COLO829 (cell line): ENCODE results near the gene PVALEF.

Source experiments
- DNase-seq: peaks from one replicate; pipeline ENCODE4 v3.0.0; 2012; ENCODE audit warnings: low spot score

PVALEF gene

DNA sequence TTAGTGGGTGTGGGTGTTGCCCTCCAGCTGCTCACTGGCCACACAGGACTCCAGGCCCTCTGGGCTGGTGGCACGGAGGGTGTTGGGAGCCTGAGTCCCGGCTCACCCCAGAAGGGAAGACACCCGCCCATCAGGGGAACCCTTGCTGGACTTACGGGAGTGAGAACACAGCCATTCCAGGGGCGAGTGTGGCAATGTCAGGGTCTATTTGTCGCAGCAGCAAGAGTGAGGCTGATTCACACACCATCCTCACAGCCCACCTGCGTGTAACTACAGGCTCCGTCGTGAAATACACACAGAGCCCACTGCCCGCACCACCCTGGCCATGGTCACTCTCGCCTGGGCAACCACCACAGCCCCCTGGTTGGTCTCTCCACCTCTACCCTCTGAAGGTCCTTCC is 18.5 kb downstream of the PVALEF start:
- no peak for DNase-seq

DNA sequence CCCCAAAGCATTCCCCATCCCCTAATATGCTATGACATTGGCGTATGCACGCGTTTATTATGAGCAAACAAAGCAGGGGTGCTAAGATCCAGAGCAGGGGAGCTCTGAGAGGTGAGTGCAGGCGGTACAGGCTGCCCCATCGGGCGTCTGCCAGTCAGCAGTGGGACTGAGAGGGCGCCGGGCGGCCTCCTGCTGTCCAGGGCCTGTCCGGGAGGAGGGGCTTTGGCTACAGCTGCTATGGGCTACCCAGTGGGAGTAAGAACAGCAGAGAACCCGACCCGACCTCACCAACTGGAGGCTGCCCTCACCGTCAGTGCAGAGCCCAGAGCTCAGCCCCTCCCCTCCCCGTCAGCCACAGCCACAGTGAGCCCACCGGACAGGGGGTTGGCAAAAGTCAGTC is 19.2 kb downstream of the PVALEF start:
- DNase-seq: no peak

DNA sequence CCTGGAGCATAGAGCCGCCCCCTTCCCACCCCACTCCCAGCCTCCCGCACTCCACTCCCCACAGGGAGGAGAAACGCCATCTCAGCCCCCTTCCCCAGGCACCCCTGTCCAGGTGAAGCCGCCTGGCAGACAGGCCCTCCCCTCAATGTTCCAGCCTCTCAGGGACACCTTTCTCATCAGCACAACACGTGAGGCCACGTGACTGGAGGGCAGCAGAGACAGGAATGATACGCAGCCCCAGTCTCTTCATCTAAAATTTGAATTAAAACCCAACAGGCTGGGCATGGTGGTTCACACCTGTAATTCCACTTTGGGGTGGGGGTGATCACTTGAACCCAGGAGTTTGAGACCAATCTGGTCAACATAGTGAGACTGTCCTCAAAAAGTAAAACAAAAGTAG is 20.9 kb downstream of the PVALEF start:
- DNase-seq: no peak

DNA sequence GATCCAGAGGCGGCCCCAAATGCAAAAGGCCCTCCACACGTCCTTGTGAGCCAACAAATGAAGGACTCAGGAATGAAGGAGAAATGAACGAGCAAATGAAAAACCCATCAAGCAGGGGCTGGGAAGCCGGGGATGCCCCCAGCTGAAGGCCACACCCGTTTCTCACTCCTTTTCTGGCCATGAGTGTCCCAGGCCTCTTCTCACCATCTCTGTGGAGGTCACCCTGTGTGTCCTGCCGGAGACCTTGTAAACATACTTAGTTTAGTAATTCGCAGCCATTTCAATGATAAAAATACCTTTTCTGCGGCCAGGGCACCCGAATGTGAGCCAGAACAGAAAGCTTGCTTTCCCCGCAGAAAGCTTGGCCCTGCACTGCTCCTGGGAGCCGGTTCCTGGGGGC is 21.8 kb downstream of the PVALEF start:
- no peak for DNase-seq

DNA sequence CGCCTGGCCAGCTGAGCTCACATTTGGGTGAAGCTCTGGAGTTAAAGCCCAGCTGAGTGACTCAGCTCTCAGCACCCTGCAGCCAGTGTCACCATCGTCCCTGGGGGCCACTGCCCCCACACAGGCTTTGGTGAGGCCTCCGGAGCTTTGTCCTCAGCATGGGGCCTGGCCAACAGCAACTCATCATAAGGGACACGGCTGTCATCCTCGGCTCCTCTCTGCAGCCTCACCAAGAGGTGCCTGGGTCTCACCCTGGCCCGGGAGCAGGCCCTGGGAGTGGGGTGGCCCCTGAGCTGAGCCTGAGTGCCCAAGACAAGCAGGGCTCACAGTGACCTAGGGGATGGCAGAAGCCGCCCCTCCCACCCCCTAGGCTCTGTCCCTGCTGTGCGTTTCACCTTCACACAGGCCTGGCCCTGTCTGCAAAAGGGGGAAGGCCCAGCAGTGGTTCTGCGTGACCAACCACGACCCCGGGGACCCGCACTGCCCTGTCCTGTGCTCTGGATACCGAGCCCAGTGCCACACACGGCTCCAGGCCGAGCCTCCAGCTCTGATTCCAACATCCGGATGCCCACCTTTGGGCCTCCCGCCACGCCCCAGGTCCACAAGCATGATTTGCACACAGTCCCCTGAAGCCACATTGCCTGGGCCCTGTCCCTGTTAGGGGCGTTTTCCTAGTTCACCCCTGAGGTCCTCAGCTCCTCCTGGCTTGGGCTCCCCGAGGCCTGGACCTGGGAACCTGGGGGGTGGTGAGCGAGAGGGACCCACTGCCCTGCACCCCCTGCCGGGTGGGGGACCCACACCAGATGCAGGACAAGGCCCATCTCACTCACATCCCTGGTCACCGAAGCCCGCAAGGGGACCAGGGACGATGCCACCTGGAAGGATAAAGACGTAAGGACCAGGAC is 22.5 kb downstream of the PVALEF start:
- DNase-seq: no peak

DNA sequence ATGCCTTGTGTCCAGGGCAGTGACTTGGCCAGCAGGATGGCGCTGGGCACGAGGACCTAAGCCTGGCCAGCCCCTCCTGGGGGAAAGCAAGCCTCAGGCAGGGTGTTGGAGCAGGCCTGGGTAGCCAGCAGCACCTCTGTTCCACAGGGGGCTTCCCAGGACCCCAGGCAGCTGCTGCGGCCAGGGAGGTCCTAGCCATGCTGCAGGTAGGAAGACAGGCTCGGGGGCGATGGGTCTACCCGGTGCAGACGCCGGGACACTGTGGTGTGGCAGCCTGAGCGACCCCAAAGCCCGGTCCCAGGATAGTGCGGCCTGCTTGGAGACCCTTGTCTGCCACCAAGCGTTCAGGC is 23.2 kb downstream of the PVALEF start:
- no peak for DNase-seq

DNA sequence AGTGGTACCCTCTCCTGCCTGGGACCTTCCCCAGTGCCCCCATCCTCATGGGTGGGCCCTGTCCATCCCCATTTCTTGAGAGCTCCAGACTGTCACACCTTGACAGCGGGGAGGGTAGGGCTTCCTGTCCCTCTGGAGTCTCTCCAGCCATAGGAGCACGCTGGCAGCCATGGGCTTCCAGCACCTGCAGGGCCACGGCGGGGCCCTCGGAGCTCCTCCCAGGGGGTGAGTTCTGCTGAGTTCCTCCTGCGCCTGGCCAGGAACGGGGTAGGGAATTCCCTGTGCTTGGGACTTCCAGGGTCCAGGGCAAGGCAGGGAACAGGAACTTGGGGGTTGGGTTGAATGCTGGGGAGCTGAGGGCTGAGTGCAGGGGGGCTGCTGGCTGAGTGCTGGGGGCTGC is 23.7 kb downstream of the PVALEF start:
- no peak for DNase-seq

DNA sequence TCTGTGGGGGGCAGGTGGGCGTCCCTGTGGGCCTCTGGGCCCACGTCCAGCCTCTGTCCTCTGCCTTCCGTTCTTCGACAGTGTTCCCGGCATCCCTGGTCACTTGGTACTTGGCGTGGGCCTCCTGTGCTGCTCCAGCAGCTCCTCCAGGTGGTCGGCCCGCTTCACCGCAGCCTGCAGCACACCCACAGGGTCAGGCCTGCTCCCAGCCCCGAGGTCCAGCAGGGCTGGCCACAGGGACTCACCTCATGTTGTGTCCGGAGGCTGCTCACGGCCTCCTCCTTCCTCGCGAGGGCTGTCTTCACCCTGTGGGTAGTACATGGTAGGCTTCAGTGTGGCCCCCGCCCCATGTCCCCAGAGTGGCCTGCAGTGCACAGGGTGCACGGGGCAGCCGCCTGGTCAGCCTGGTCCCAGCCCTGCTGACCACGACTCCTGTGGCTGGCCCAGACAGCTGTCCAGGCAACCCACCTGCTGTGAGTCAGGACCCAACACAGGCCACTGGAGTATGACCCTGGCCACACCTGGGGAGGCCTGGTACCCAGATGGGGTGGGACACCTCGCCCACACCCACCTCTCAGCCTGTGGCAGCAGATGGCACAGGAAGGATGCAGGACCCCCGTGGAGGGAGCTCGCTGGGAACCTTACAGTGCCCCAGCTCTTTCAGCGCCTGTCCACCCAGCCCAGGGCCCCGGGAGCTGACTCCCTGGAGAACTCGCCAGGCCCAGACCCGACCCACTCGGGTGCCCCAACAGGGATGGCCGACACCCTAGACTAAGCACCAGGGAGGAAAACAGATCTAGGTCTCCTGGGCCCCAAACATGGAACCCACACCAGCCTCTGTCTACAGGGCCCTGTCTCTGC is 24.6 kb downstream of the PVALEF start:
- DNase-seq: no peak

DNA sequence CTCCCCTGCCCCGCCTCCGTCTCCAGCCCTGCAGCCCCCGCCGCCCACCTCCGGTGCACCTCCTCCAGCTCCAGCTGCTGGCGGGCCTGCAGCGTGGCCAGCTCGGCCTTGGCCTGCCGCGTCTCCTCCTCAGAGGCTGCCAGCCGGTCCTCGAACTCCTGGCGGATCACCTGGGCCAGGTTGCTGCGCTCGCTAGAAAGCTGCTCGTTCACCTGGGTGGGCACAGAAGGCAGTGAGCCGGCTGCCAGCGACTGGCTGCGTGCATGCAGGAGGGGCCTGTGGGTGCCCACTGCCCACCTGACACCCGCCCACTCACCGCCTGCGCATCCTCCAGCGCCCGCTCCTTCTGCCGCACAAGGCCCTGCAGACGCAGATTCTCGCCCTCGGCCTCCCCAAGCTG is 25.3 kb downstream of the PVALEF start:
- no peak for DNase-seq

DNA sequence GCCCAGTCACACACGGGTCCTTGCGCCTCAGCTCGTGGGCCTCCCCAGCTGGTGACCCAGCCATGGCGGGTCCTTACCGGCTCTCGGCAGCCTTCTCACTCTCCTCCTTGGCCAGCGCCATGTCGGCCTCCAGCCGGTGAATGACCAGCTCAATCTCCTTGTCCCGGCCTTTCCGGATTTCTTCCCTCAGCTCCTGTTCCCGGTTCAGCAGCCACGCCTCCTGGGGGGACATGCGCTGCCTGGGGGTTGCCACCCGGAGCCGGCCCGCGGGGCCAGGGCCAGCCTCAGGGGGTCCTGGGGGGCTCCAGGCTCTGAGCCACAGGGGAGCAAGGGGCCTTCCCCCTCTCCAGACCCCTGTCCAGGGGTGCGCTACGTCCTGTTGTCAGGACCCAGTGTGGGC is 25.8 kb downstream of the PVALEF start:
- no peak for DNase-seq

DNA sequence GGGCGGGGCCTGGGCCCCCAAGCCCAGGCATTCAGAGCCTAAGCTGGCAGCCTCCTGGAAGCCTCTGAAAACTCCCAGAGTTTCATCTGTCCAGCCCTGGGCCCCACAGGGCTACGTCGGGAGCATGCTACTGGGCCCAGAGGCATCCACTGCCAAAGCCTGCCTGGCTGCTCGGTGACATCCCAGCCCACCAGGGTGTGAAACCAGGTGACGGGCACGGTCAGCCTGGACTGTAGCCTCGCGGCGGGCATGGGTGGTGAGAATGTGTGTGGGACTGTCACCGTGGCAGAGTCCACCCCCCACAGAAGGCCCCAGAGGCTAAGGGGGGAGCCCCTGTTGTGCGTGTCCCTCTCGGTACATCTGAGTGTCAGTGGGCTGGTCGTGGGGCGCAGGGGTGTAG is 26.3 kb downstream of the PVALEF start:
- no peak for DNase-seq

DNA sequence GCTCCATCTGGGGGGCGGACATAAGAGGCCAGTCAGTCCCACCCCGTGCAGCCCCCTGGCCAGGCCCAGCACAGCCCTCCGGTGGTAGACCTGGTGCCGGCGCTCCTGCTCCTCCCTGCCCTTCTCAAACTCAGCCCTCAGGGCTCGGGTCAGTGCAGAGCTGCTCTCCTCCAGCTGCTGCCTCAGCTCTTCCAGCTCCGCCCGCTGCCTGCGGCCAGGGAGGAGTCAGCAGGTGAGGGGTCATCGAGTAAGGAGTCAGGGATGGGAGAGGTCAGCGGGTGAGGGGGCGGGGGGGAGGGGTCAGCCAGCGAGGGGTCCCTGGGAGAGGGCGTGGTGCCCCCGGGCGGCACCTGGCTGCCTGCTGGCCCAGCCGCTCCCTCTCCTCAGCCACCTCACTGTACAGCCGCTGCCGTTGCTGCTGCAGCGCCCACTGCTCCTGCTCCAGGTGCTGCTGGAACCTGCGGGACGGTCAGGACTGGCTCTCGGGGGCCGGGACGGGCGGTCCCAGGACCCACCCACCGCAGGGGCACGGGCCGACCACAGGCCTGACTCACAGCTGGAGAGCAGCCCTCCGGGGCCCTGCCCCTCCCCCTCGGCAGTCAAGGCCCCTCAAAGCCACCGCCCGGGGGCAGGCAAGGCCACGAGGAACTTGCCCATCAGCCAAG is 27.2 kb downstream of the PVALEF start:
- DNase-seq: no peak

DNA sequence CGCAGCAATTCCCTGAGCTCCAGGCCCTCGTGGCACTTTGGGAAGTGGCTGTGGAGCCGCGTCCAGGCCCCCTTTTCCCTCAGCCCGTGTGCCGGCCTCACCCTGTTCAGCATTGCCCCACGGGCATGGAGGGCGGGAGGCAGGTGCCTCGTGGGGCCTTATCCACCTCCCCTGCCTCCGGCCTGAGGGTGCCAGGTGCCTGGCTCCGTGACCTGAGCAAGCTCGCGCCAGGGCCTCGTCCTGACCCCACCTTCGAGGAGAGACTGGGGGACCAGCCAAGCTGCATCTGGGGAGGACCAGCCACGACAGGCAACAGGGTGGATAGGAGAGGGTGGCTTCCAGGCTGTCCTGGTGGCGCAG is 27.7 kb downstream of the PVALEF start:
- DNase-seq: no peak

DNA sequence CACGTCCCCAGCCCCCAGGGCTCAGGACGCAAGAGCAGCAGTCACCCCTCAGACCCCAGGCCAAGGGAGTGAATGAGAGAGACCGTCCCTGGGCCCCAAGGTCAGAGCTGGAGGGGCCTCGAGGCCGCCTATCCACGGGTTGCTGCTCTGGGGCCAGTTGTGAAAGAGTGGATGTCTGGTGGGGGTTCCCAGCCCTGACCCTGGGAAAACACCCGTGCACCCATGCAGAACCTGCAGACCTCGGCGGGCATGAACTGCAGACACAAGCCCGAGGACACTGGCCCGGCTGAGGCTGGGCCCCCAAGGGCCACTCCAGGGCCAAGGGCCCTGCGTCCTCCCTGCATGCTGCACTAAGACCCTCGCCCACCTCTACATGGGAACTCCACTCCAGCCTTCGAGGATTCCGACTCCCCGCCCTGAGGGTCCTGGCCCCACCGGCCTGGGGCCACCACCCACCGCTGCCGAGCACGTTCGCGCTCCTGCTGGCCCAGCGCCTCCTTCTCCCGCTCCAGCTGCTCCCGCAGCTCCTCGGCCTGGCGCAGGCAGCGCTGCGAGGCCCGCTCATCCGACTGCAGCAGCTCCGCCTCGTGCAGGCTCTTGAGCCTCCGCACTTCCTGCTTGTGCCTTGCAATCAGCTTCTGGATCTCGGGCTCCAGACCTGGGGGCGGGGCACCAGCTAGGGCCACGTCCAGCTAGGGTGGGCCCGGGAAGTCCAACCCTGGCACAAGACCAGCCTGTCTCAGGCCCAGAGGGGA is 28.3 kb downstream of the PVALEF start:
- DNase-seq: no peak

DNA sequence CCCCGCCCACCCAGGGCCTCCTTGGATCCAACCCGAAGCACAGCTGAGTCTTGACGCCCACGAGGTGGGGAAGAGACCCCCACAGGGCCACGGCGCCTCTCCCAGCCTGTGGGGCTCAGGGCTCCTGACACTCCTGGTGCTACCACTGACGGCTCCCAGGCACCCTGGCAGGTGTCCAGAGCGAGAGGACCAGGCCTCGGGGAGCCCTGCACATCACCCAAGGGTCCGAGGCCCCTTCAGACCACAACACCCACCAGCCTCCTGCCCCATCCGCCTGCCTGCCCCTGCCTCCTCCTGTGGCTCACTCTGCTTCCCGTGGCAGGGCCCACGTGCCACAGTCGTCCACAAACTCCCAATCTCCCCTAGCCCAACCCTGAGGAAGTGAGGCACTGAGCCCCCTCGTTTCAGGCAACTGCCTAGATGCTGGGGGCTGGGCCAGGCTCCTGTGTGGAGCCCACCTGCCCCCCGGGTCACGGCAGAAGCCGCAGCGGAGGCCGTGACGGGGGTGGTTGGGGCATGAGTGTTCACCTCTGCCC is 29.0 kb downstream of the PVALEF start:
- no peak for DNase-seq

DNA sequence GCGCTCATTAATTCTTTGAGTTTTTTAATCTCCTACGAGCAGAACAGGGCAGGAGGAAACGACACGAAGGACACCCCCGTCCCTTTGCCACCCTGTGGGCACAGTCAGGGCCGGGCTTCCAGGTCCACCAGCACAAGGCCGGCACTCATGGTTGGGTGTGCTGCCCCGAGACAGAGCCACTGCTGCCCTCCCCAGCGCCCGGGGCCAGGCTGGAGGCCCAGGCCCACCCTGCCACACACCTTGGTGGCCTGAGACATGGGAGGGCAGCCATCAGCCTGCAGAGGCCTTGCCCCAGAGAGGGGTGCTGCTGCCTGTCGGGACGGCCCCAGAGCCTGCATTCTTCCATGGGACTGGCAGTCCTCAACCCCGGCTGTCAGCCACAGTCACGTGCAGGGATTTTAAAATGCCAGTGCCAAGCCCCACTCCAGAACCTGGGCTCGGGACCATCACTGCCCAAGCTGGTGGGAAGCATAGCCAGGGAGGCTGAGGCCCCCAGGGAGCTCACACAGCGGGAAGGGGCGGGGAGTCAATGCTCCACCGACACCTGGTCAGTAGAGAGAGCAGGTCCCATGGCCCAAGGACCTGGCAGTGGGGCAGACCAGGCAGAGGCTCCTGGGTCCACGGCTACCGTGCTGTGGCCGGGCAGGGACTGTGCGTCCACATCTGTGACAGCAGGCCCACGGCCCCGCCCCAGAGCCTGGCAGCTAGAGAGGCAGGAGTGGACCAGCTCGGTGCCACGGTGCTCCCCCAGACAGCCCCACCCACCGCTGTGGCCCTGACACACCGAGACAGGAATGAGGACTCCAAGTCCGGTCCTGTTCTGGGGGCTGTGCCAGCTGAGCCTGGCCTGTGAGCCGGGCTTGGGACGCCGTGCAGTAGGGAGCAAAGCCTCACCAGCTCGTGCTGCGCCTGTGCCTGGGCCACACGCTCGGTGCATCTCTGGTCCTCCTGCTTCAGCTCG is 29.9 kb downstream of the PVALEF start:
- DNase-seq: no peak

DNA sequence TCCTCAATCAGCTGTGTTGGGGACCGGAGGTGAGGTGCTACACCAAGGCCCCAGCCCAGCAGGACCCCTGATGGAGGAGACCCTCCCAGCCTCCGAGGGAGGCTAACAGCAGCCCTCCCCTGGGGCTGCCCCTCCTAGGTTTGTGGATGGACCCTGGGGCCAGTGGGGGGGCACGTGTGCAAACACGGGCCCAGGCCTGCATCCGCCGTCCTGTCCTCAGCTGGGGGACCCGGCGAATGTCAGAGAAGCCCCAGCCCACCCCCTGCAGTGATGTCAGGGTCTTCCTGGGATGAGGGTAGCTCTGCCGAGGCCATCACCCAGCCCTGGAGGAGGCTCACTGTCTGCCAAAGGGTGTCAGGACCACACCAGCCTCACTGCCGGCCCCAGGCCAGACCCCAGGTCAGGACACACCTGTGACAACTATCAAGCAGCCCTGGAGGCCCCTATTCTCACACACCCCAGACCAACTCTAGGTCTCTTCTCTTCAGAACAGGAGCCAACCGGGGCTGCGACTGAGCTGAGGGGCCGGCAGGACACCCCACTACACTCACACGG is 30.7 kb downstream of the PVALEF start:
- DNase-seq: no peak

DNA sequence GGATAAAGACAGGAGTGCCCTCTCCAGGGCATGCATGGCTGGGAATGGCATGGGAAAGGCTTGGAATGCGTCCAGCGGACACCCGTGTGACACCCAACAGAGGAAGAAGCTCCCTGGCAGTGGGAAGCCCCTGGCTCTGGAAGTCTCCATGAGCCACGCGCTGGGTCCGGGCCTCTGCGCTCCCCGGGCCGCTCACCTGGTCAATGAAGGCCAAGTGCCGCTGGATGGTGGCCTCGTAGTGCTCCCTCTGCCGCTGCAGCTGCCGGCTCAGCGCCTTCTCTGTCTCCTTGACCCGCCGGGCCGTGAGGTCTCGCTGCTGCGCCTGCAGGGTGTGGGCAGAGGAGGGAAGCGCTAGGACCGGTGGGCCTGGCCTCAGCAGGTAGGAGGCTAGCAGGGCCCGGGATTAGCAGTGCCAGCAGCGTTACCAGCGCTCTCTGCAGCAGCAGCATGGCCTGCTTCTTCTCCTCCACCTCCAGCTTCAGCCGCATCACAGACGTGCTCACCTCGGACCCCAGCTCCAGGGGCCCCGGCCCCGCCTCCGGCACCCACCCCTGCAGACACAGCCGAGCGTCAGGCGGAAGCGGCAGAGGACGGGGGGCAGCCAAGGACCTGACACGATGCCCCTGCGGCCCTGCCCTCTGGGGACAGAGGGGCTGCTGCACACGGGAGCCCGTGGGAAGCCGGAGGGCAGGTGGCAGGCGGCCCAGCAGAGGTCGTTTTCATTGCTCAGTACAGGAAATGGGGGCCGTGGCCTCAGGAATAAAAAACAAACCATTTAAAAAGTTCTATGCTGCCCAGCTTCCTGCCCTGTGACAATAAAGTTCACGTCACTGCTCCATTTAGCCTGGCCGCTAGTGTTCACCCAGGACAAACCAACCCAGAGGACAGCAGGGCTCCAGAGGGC is 31.4 kb downstream of the PVALEF start:
- no peak for DNase-seq

DNA sequence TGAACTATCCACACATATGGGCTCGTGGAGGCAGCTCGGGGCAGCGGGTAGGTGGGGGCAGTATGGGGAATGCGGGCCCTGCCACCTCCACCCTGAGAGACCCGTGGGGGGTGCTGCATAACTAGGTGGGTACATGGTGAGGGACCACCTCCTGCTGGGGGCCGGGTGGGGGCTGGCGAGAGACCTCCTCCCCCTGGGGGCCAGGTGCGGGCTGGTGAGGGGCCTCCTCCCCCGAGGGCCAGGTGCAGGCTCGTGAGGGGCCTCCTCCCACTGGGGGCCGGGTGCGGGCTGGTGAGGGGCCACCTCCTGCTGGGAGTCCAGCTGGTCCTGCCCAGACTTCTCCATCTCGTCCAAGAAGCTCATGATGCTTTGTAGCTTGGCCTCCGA is 32.1 kb downstream of the PVALEF start:
- DNase-seq: no peak
